Left ventricle myocardium inferior (tissue), 1 donor: ENCODE measurements around the gene RAI1. TPM values are rescaled to one million over a fixed set of nuclear protein-coding genes. Genes with fewer than 3 reads are reported as not detected.

Experiments
- DNase-seq: peaks from one replicate; pipeline ENCODE4 v3.0.0-alpha.2; 2020
- H3K27ac ChIP-seq: fragments of 200-600 bp; replicated peaks from 2 replicates; pipeline ENCODE4 v1.8.0; 2021
- H3K27me3 ChIP-seq: fragments of 200-600 bp; 2 replicates; pipeline ENCODE4 v1.8.0; 2021; ENCODE audit warnings: low read depth
- H3K36me3 ChIP-seq: fragments of 200-600 bp; 2 replicates; pipeline ENCODE4 v1.8.0; 2021
- H3K4me1 ChIP-seq: fragments of 200-600 bp; 2 replicates; pipeline ENCODE4 v1.8.0; 2021
- H3K4me3 ChIP-seq: fragments of 200-600 bp; 2 replicates; pipeline ENCODE4 v1.8.0; 2021; ENCODE audit warnings: mild to moderate bottlenecking, moderate library complexity
- H3K9me3 ChIP-seq: fragments of 200-600 bp; replicated peaks from 2 replicates; pipeline ENCODE4 v1.8.0; 2021
- CTCF ChIP-seq: fragments of 200-600 bp; IDR thresholded peaks from 2 replicates; pipeline ENCODE4 v1.8.0; 2021; ENCODE audit warnings: antibody characterized with exemption, mild to moderate bottlenecking, borderline replicate concordance
- intact Hi-C: fragments of 100-400 bp; cut with micrococcal nuclease; formaldehyde crosslinking; loops from one replicate; pipeline ENCODE4 v1.11.0; 2022
- total RNA-seq: library from RNA; stranded (reverse); fragmentation: NEBNext Ultra II Directional; extraction: Animal tissue kit (Norgen Biotek cat#: 25700); gene quantifications from one replicate; pipeline ENCODE4 v1.2.1, GENCODE V29; 2021
- donor health status: DM: no; HTN: yes; CAD: no; lungs with severe emphysema.

The RAI1 gene
- total RNA-seq, 1 donor from 2014 or later, result 22.5 TPM

GRCh38 chr17:17743391-17744112, 62.3 kb downstream of the RAI1 start:
- intact Hi-C loops, result no loop called here
- DNase-seq, result no peak
- Histone ChIP-seq H3K4me1 (peaks cover 74% of the 10 kb centered on the region), H3K9me3 (no peaks in the 10 kb centered on the region), H3K36me3 (no peaks in the 10 kb centered on the region), H3K27ac (no peak overlapping the region), H3K4me3 (no peak overlapping the region), H3K27me3 (no peaks in the 10 kb centered on the region)
- TF ChIP-seq CTCF, result no peak

- Histone ChIP-seq H3K27ac (no peak overlapping the region), H3K4me1 (peaks cover 74% of the 10 kb centered on the region), H3K4me3 (no peak overlapping the region), H3K36me3 (no peaks in the 10 kb centered on the region), H3K9me3 (no peaks in the 10 kb centered on the region), H3K27me3 (no peaks in the 10 kb centered on the region)
- no peak for DNase-seq
- no peak for TF ChIP-seq CTCF
- intact Hi-C loops, result no loop called here
These were observed 62.9 kb downstream of the RAI1 start for GRCh38 chr17:17744116-17744515.

- intact Hi-C loops, result no loop called here
These were observed 64.5 kb downstream of the RAI1 start for GRCh38 chr17:17745476-17746455.

GRCh38 chr17:17748179-17748578, 66.9 kb downstream of the RAI1 start:
- TF ChIP-seq CTCF, result no peak
- H3K9me3 ChIP-seq, result no peaks in the 10 kb centered on the region
- no peak for DNase-seq
- no peak overlapping the region for H3K4me3 ChIP-seq
- H3K27me3 ChIP-seq, result no peaks in the 10 kb centered on the region
- intact Hi-C loops, result no loop called here
- no peaks in the 10 kb centered on the region for H3K36me3 ChIP-seq
- H3K4me1 ChIP-seq, result peaks cover 73% of the 10 kb centered on the region
- H3K27ac ChIP-seq, result no peak overlapping the region

More at GRCh38 chr17:17745476-17746455, 64.5 kb downstream of the RAI1 start:
- TF ChIP-seq CTCF, result no peak
- no peak for DNase-seq
- Histone ChIP-seq H3K27me3 (no peaks in the 10 kb centered on the region), H3K36me3 (no peaks in the 10 kb centered on the region), H3K27ac (peak overlapping the region; percentile 16), H3K9me3 (no peaks in the 10 kb centered on the region), H3K4me3 (no peak overlapping the region), H3K4me1 (peaks cover 74% of the 10 kb centered on the region)

GRCh38 chr17:17748604-17749003, 67.3 kb downstream of the RAI1 start:
- no peaks in the 10 kb centered on the region for H3K27me3 ChIP-seq
- intact Hi-C loops, result no loop called here
- no peaks in the 10 kb centered on the region for H3K9me3 ChIP-seq
- no peak overlapping the region for H3K27ac ChIP-seq
- H3K36me3 ChIP-seq, result no peaks in the 10 kb centered on the region
- no peak for TF ChIP-seq CTCF
- DNase-seq, result no peak
- H3K4me1 ChIP-seq, result peaks cover 73% of the 10 kb centered on the region
- H3K4me3 ChIP-seq, result no peak overlapping the region
